Measurements from ENCODE around the gene FAIM2.
"Not testable (repeated sequence)": the region's sequence is repeated elsewhere in the genome, so short reads cannot be mapped to it uniquely, and the experiment has no call there.

The FAIM2 gene

GRCh38 chr12:49892732-49893317 is 10.9 kb downstream of the FAIM2 start:
- DNase-seq, result no peak

- no peak for DNase-seq
Measured at GRCh38 chr12:49892084-49892731, 11.5 kb downstream of the FAIM2 start.

GRCh38 chr12:49891476-49891875 is 12.2 kb downstream of the FAIM2 start:
- DNase-seq, result no peak

GRCh38 chr12:49891012-49891411 is 12.7 kb downstream of the FAIM2 start:
- DNase-seq, result no peak

GRCh38 chr12:49890096-49890461 is 13.6 kb downstream of the FAIM2 start:
- DNase-seq, result no peak

GRCh38 chr12:49889361-49890095 is 14.2 kb downstream of the FAIM2 start:
- no peak for DNase-seq

- DNase-seq, result no peak
Measured at GRCh38 chr12:49888461-49889151, 15.1 kb downstream of the FAIM2 start.

GRCh38 chr12:49887536-49888401 is 15.9 kb downstream of the FAIM2 start:
- DNase-seq, result no peak

GRCh38 chr12:49887091-49887490 is 16.6 kb downstream of the FAIM2 start:
- DNase-seq, result no peak

GRCh38 chr12:49885663-49886461 is 17.8 kb downstream of the FAIM2 start:
- DNase-seq, result no peak

GRCh38 chr12:49885118-49885517 is 18.6 kb downstream of the FAIM2 start:
- DNase-seq, result no peak

GRCh38 chr12:49882851-49883464 is 20.7 kb downstream of the FAIM2 start:
- DNase-seq, result no peak

GRCh38 chr12:49882248-49882850 is 21.4 kb downstream of the FAIM2 start:
- DNase-seq, result no peak

GRCh38 chr12:49881415-49882247 is 22.1 kb downstream of the FAIM2 start:
- no peak for DNase-seq

GRCh38 chr12:49880756-49881414 is 22.8 kb downstream of the FAIM2 start:
- DNase-seq, result no peak

GRCh38 chr12:49879065-49879464 is 24.6 kb downstream of the FAIM2 start:
- DNase-seq, result not testable (repeated sequence)

GRCh38 chr12:49878021-49878420 is 25.7 kb downstream of the FAIM2 start:
- DNase-seq, result no peak

- DNase-seq, result peak; percentile 10
Measured at GRCh38 chr12:49877066-49877465, 26.6 kb downstream of the FAIM2 start.

GRCh38 chr12:49876070-49876469 is 27.6 kb downstream of the FAIM2 start:
- no peak for DNase-seq
